Skeletal muscle satellite cell (primary cell): ENCODE data around the gene SLC22A4.

Experiments used
- H3K27me3 ChIP-seq: 2 replicates; pipeline ENCODE4 v1.7.0; 2013; ENCODE audit warnings: low read length; ENCODE audit not compliant: control insufficient read depth, insufficient read depth
- H3K36me3 ChIP-seq: 2 replicates; pipeline ENCODE4 v1.7.0; 2013; ENCODE audit warnings: mild to moderate bottlenecking, control low read depth, low read length; ENCODE audit not compliant: insufficient read depth
- H3K4me1 ChIP-seq: 2 replicates; pipeline ENCODE4 v1.7.0; 2013; ENCODE audit warnings: low read length; ENCODE audit not compliant: control insufficient read depth, insufficient read depth
- H3K4me2 ChIP-seq: 2 replicates; pipeline ENCODE4 v1.7.0; 2013; ENCODE audit warnings: mild to moderate bottlenecking, low read length
- H3K4me3 ChIP-seq: 2 replicates; pipeline ENCODE4 v1.7.0; 2013; ENCODE audit warnings: low read length
- H3K9ac ChIP-seq: 2 replicates; pipeline ENCODE4 v1.7.0; 2013; ENCODE audit warnings: mild to moderate bottlenecking, low read depth, low read length, moderate library complexity
- H3K9me3 ChIP-seq: replicated peaks from 2 replicates; pipeline ENCODE4 v1.7.0; 2013; ENCODE audit warnings: mild to moderate bottlenecking, control low read depth, low read length

Gene SLC22A4

DNA sequence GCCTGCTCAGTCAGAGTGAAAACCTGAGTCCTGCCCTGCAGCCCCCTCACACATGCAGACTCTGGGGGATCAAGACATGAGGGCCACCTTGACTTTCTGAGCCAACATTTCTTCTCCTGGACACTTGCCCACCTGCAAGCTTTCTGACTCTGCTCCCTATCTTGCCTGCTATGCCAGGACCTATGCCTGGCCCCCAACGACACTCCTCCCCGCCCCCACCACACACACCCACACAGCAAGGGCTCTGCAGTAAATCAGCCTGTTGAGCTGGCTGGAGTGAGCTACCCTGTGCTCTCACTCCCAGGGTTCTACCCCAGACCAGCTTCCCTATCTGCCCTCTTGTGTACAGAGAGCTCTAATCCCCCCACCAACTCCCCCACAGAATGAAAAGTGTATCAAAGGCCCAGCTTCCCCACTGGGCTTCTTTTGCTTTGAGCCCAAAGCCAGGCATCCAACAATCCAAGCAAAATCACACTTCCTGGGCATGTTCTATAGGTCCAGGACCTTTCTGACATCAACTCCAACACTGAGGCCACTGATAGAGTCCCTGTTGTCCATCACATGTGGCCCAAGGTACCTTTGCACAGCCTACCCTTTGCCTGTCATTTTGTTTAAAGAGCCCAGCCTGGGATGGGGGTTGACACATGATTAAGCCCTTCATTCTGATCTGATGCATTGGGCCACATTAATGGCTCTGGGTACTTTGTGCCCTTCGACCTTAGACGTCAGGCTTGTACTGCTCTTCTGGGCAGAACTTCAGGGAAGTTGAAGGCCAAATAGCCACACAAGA lies 29.5 kb upstream of the SLC22A4 start:
- Histone ChIP-seq H3K4me3 (no peak overlapping the region), H3K9me3 (no peaks in the 10 kb centered on the region), H3K4me2 (peak overlapping the region; percentile 27), H3K9ac (peak overlapping the region; percentile 69), H3K36me3 (peaks cover 90% of the 10 kb centered on the region), H3K4me1 (peaks cover 90% of the 10 kb centered on the region), H3K27me3 (no peaks in the 10 kb centered on the region)

DNA sequence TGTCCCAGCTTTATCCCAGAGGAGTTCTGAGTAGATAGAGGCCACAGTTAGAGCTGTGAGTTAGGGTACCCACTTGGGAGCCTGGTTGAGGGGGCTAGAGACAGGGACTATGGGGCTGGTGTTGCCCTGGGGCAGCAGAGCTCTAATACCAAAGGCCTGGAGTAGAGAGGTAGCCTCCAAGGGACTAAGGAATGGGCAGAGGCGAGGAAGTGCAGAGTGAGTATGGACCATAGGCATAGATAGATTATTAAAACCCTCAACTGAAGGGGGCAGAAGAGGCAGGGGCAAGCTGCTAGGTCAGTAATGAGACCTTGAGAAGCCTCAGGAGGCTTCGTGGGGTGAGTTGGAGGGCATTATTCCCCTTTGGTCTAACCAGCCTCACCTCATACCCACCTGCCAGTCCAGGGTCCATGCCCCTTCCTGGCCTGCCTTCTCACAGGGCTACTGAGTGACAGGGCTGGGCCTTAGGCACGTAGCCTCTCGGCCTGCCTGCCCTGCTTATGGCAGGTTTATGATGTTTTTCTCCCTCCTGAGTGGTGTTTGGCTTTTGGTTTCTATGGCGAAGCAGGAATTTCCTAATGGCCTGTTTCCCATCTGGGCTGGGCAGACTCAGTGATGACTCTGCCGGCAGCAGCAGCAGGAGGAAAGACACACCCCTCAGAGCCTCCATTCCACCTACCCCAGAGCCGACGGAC lies 28.7 kb upstream of the SLC22A4 start:
- Histone ChIP-seq H3K4me3 (no peak overlapping the region), H3K27me3 (no peaks in the 10 kb centered on the region), H3K9ac (peak overlapping the region; percentile 69), H3K36me3 (peaks cover 90% of the 10 kb centered on the region), H3K4me1 (peaks cover 83% of the 10 kb centered on the region), H3K4me2 (peak overlapping the region; percentile 29), H3K9me3 (no peaks in the 10 kb centered on the region)

DNA sequence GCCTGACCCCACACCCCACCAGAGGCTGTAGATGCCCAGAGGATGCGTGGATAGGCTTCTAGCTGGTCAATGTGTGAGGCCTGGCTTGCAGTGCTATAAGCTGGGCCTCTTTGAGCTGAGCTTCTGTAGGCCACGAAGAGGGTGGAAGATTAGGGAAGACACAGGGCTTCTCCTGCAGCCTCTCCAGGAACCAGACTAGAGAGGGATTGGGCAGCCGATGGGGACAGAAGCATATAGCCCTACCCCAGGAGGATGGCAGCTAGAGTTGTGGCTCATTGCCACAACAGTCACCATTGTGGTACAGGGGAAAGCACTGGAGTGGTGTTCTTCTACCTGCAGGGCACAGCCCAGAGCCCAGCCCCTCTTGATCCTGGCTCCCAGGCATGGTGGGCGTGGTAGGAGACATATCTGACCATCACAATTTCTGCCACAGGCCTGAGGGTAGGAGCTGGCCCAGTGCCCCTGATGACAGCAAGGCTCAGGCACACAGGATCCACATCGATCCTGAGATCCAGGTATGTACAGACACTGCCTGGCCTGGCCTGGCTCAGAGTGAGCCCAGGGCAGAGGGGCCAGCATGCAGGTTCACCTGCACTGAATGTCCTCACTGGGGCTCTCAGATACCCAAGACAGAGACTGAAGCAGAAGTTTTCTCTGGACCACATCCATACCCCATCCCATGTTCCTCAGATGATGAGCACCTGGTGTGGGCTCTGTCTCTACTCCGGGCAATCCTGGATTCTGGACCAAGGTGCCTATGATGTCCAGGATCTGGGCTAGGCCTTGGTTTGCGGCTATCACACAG lies 28.0 kb upstream of the SLC22A4 start:
- peaks cover 92% of the 10 kb centered on the region for H3K36me3 ChIP-seq
- H3K4me1 ChIP-seq, result peaks cover 75% of the 10 kb centered on the region
- H3K4me3 ChIP-seq, result no peak overlapping the region
- H3K4me2 ChIP-seq, result peak overlapping the region; percentile 29
- no peaks in the 10 kb centered on the region for H3K9me3 ChIP-seq
- H3K9ac ChIP-seq, result peak overlapping the region; percentile 42
- no peaks in the 10 kb centered on the region for H3K27me3 ChIP-seq

DNA sequence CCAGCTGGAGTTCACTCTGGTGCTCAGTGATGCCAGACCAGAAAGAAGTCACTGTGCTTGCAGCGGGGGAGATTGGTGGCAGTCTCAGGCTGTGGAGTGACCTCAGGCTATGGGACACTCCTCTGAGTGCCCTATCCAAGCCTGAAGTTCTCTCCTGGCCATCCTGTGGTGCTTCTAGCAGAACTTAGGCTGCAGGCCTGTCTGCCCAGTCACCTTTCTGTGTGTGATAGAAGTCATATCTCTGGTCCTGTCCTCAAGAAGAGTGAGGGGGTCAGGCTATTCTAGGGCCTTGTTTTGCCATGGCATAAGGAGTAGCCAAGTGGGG lies 27.4 kb upstream of the SLC22A4 start:
- H3K4me1 ChIP-seq, result peaks cover 70% of the 10 kb centered on the region
- no peak overlapping the region for H3K4me2 ChIP-seq
- H3K4me3 ChIP-seq, result no peak overlapping the region
- H3K27me3 ChIP-seq, result no peaks in the 10 kb centered on the region
- peaks cover 91% of the 10 kb centered on the region for H3K36me3 ChIP-seq
- H3K9ac ChIP-seq, result no peak overlapping the region
- no peaks in the 10 kb centered on the region for H3K9me3 ChIP-seq

DNA sequence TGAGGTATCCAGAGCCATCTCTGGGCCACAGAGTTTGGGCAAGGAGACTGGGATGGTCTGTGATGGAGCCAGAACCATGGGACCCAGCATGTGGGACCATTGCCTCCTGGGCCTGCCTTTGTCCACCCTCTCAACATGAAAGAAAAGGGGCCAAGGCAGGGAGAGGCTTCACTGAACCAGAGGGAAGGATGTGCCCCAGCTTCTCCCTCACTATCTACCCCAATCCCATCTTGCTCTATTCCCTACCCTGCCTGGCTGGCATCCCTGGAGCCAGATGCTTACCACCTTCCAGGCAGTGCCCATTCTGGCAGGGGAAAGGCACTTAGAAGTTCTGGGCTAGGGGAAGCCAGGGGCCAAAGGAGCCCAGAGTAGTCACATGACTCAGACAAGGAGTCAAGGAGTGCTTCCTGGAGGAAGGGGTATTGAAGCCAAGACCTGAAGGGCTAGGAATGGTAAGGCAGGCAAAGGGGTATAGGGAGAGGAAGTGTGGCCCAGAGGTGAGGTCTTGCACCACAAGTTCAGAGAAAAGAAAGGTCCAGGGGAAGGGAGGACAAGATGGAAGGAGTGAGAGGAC lies 26.9 kb upstream of the SLC22A4 start:
- H3K4me3 ChIP-seq, result no peak overlapping the region
- no peak overlapping the region for H3K9ac ChIP-seq
- no peak overlapping the region for H3K4me2 ChIP-seq
- no peaks in the 10 kb centered on the region for H3K27me3 ChIP-seq
- peaks cover 65% of the 10 kb centered on the region for H3K4me1 ChIP-seq
- peaks cover 91% of the 10 kb centered on the region for H3K36me3 ChIP-seq
- H3K9me3 ChIP-seq, result no peaks in the 10 kb centered on the region

DNA sequence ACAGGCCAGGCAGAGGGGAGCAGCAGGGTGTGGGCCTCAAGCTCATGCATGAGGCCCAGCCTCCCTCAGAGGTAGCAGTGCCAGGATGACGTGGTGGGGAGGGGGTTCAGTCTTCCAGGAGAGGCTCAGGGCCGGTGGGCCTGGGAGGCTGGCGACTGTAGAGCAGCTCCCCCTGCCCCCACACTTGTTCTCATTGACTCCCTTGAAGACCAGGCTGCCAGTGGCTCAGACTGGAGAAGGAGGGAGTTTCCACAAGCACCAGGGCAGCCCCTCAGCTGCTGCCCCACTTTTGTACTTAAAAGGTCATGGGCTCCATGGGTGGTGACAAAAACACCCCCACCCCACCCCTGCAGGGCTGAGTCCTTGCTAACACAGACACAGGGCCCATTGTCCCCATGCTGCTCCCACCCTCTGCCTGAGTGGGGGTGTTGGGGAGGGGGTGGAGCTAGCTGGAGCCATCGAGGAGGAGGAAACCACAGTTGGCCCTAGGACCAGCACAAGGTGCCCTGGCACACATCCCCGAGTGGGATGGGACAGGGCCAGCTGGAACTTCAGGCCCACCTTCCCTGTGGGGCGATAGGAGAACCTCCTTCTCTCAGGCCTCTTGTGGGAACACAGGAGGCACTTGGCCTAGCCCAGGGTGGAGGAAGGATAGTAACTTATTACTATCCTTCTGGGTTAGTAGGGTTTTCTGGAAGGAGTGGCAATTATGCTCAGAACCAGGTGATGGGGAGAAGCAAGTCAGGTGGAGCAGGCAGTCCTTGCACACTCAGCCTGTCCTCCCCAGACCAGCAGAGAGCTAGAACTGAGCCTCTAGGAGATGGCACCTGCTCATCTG lies 26.0 kb upstream of the SLC22A4 start:
- Histone ChIP-seq H3K27me3 (no peaks in the 10 kb centered on the region), H3K36me3 (peaks cover 91% of the 10 kb centered on the region), H3K4me1 (peaks cover 56% of the 10 kb centered on the region), H3K4me2 (no peak overlapping the region), H3K4me3 (no peak overlapping the region), H3K9ac (no peak overlapping the region), H3K9me3 (no peaks in the 10 kb centered on the region)

DNA sequence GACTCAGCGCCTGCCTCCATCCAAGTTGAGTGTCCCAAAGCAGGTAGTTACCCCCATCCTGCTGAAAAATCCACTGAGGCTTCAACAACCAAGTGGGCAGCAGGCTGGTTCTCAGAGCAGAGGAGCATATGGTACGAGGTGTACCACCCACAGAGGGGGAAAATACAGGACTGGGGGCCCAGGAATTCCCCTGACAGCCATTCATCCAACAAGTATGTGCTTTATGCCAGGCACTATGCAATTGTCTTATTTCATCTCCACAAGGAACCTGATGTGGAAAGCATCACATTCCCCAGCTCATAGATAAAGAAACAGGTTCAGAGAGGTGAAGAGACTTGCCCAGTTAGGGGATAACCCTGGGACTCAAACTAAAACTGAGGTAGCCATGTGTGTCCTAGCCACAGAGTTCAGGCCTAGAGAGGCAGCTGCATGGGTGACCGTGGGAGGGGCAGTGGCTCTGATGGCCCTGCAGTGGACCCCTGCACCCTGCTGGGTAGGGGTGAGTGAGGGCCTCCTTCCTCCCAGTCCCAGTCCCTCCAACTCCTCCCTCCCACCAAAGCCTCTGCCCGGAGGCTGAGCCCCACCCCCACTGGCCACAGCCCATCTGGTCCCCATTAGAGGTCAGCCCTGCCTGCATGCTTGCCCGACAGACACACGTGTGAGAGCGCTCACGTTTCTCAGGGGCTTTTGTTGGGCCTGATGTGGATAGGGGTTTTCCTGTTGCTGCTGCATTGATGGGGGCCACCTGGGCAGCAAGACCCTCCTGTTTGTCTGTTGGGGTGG lies 25.2 kb upstream of the SLC22A4 start:
- H3K9ac ChIP-seq, result no peak overlapping the region
- H3K9me3 ChIP-seq, result no peaks in the 10 kb centered on the region
- no peak overlapping the region for H3K4me3 ChIP-seq
- no peaks in the 10 kb centered on the region for H3K27me3 ChIP-seq
- H3K4me1 ChIP-seq, result peaks cover 48% of the 10 kb centered on the region
- no peak overlapping the region for H3K4me2 ChIP-seq
- peaks cover 93% of the 10 kb centered on the region for H3K36me3 ChIP-seq

DNA sequence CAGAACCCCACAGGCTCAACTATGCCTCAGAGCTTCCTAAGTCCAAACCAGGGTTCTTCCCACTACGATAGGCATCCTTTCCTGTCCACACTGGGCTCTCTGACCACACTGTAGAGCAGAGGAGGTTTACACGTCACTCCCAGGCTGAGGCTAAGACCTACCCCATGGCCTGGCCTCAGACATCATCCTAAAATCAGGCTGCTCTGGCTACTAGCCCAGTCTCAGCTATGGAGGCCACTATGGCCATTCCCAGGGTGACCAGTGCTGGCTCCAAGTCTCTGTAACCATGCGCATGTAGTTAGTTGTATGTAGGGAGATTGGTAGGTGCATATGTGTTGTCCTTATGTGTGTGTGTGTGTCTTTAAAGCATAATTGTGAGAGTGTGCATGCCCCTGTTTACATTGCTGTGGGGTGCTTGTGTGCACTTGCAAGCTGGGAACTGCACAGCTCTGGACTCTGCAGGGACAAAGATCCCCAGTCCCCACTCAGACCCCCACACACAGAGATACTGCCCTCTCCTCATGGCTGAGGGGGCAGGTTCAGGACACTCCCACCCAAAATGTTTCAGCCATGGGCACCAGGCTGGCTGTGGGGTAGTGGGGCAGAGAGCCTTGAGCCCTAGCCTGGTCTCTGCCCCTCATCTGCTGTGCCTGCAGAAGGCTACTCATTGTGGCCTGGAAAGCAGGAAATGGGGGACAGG lies 24.4 kb upstream of the SLC22A4 start:
- peaks cover 40% of the 10 kb centered on the region for H3K4me1 ChIP-seq
- no peaks in the 10 kb centered on the region for H3K9me3 ChIP-seq
- no peak overlapping the region for H3K4me3 ChIP-seq
- H3K4me2 ChIP-seq, result no peak overlapping the region
- H3K27me3 ChIP-seq, result no peaks in the 10 kb centered on the region
- peaks cover 96% of the 10 kb centered on the region for H3K36me3 ChIP-seq
- no peak overlapping the region for H3K9ac ChIP-seq

DNA sequence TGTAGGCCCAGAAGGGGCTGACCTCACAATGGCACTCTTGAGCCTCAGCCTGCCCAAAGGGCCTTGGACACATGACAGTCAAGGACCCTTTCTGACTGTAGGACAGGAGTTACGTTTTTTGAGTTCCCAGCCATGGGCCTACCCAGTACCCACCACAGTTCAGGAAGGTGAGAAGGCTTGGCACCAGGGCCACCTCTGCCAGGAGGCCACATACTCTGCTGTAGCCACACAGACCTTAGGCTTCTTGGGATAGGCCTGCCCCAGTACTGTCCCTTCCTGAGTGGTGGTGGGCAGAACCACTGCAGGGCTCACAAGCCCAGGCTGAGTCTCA lies 23.9 kb upstream of the SLC22A4 start:
- Histone ChIP-seq H3K9me3 (no peaks in the 10 kb centered on the region), H3K9ac (no peak overlapping the region), H3K27me3 (no peaks in the 10 kb centered on the region), H3K4me1 (peaks cover 35% of the 10 kb centered on the region), H3K4me3 (no peak overlapping the region), H3K4me2 (no peak overlapping the region), H3K36me3 (peaks cover 92% of the 10 kb centered on the region)

DNA sequence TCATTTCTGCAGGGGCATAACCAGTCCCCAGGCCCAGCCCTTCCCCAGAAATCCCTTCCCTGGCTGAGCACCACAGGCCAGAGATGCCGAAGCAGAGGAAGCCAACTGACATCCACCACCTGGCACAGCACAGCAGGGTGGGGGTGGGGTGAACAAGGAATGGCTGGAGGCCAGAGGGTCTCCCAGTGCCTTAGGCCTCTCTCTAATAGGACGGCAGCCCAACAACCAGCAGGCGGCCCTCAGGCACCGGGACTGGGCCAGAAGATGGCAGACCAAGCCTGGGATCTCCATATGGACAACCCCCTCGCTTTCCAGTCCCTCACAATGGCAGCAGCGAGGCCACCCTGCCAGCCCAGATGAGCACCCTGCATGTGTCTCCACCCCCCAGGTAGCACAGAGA lies 23.5 kb upstream of the SLC22A4 start:
- Histone ChIP-seq H3K36me3 (peaks cover 90% of the 10 kb centered on the region), H3K4me2 (no peak overlapping the region), H3K9ac (no peak overlapping the region), H3K9me3 (no peaks in the 10 kb centered on the region), H3K4me1 (peaks cover 31% of the 10 kb centered on the region), H3K27me3 (no peaks in the 10 kb centered on the region), H3K4me3 (no peak overlapping the region)
